NB4 (cell line): ENCODE data around the gene MTMR3.
"Not testable (repeated sequence)": the region's sequence is repeated elsewhere in the genome, so short reads cannot be mapped to it uniquely, and the experiment has no call there.

Experiments used
- DNase-seq: peaks from one replicate; pipeline ENCODE4 v3.0.0; 2010; ENCODE audit warnings: low read depth
- H3K4me3 ChIP-seq: one replicate; pipeline ENCODE4 v1.5.1; 2011; ENCODE audit warnings: mild to moderate bottlenecking, low read depth, low read length, moderate library complexity
- CTCF ChIP-seq: IDR thresholded peaks from one replicate; pipeline ENCODE4 v1.5.1; 2012; ENCODE audit warnings: low read depth, low read length
- MAX ChIP-seq: IDR thresholded peaks from 2 replicates; pipeline ENCODE4 v1.6.1; 2011; ENCODE audit warnings: low read depth, low read length
- MYC ChIP-seq: IDR thresholded peaks from 2 replicates; pipeline ENCODE4 v1.6.1; 2011; ENCODE audit warnings: low read depth, low read length
- POLR2A ChIP-seq: IDR thresholded peaks from 2 replicates; pipeline ENCODE4 v1.6.1; 2011; ENCODE audit warnings: mild to moderate bottlenecking; ENCODE audit not compliant: insufficient read length; ENCODE audit errors: extremely low read depth

The MTMR3 gene

GRCh38 chr22:29855611-29856181 lies 27.3 kb upstream of the MTMR3 start:
- DNase-seq, result peak; percentile 21
- no peak overlapping the region for H3K4me3 ChIP-seq
- no peak for TF ChIP-seq MAX
- no peak for TF ChIP-seq MYC
- TF ChIP-seq POLR2A, result no peak
- no peak for TF ChIP-seq CTCF

GRCh38 chr22:29856496-29856895 lies 26.5 kb upstream of the MTMR3 start:
- no peak for TF ChIP-seq MAX
- H3K4me3 ChIP-seq, result no peak overlapping the region
- no peak for DNase-seq

GRCh38 chr22:29859030-29859429 lies 23.9 kb upstream of the MTMR3 start:
- H3K4me3 ChIP-seq, DNase-seq: not testable (repeated sequence)

- peak; percentile 58 for DNase-seq
- no peak overlapping the region for H3K4me3 ChIP-seq
- TF ChIP-seq POLR2A, result no peak
- no peak for TF ChIP-seq MAX
- TF ChIP-seq CTCF, result no peak
Observed at GRCh38 chr22:29860006-29860766, 22.8 kb upstream of the MTMR3 start.

GRCh38 chr22:29861672-29862297 lies 21.2 kb upstream of the MTMR3 start:
- no peak for DNase-seq
- H3K4me3 ChIP-seq, result no peak overlapping the region
- no peak for TF ChIP-seq MYC
- no peak for TF ChIP-seq POLR2A
- TF ChIP-seq MAX, result no peak
- TF ChIP-seq CTCF, result no peak

- not testable (repeated sequence) for H3K4me3 ChIP-seq, DNase-seq
Observed at GRCh38 chr22:29865572-29865971, 17.4 kb upstream of the MTMR3 start.

GRCh38 chr22:29867260-29867659 lies 15.7 kb upstream of the MTMR3 start:
- DNase-seq, result no peak
- no peak overlapping the region for H3K4me3 ChIP-seq
- no peak for TF ChIP-seq MYC
- TF ChIP-seq MAX, result no peak
- TF ChIP-seq CTCF, result no peak
- TF ChIP-seq POLR2A, result no peak
